ENCODE measurements around the gene ASB7.

GRCh38 chr15:100668348-100668745, 66.0 kb downstream of the ASB7 start:
- no peak for TF ChIP-seq CTCF (conservative IDR thresholded peaks at IDR 0.05 in 1 of 2, IDR thresholded peaks at IDR 0.05 in 1 of 2; ENCODE audit: extremely low read depth in 1 of 2, insufficient read depth in 1 of 2, low read depth in 1 of 2, low read length in 2 of 2)
- TF ChIP-seq EZH2 (IDR thresholded peaks at IDR 0.05; ENCODE audit: borderline replicate concordance, low read length) = no peak
